GM20431 (cell line): ENCODE measurements around the gene MTARC2.
"Not testable (repeated sequence)": the region's sequence is repeated elsewhere in the genome, so short reads cannot be mapped to it uniquely, and the experiment has no call there.

Source experiments
- in situ Hi-C: fragments of 300-500 bp; cut with MseI, MboI; formaldehyde crosslinking; loops from one replicate; pipeline ENCODE4 v1.15.0; 2020; ENCODE audit warnings: low sequenced_read_pairs; ENCODE audit not compliant: unreplicated experiment

Gene MTARC2

GRCh38 chr1:220730486-220730885 lies 17.6 kb upstream of the MTARC2 start:
- in situ Hi-C loops = no loop called here

- in situ Hi-C loops = no loop called here
Observed at GRCh38 chr1:220732137-220732536, 16.0 kb upstream of the MTARC2 start.

GRCh38 chr1:220732621-220733020 lies 15.5 kb upstream of the MTARC2 start:
- in situ Hi-C loops = no loop called here

- in situ Hi-C loops = no loop called here
Observed at GRCh38 chr1:220733086-220733601, 15.0 kb upstream of the MTARC2 start.

GRCh38 chr1:220734571-220735326 lies 13.4 kb upstream of the MTARC2 start:
- in situ Hi-C loops = no loop called here

GRCh38 chr1:220736283-220736682 lies 11.8 kb upstream of the MTARC2 start:
- in situ Hi-C loops = not testable (repeated sequence)

GRCh38 chr1:220741349-220741748 lies 6.8 kb upstream of the MTARC2 start:
- in situ Hi-C loops = no loop called here

GRCh38 chr1:220741825-220742224 lies 6.3 kb upstream of the MTARC2 start:
- in situ Hi-C loops = no loop called here

GRCh38 chr1:220742520-220742919 lies 5.6 kb upstream of the MTARC2 start:
- in situ Hi-C loops = no loop called here

GRCh38 chr1:220746851-220747250 lies 1.3 kb upstream of the MTARC2 start:
- in situ Hi-C loops = no loop called here

- in situ Hi-C loops = no loop called here
Observed at GRCh38 chr1:220747437-220748088, 559 bp upstream of the MTARC2 start.

- in situ Hi-C loops = no loop called here
Observed at GRCh38 chr1:220748936-220749335, 814 bp downstream of the MTARC2 start.

- in situ Hi-C loops = no loop called here
Observed at GRCh38 chr1:220750131-220750515, 2.0 kb downstream of the MTARC2 start.

GRCh38 chr1:220751111-220751510 lies 3.0 kb downstream of the MTARC2 start:
- in situ Hi-C loops = no loop called here

- in situ Hi-C loops = no loop called here
Observed at GRCh38 chr1:220754212-220754917, 6.2 kb downstream of the MTARC2 start.

GRCh38 chr1:220754918-220755295 lies 6.8 kb downstream of the MTARC2 start:
- in situ Hi-C loops = no loop called here

GRCh38 chr1:220755309-220755708 lies 7.2 kb downstream of the MTARC2 start:
- in situ Hi-C loops = no loop called here

GRCh38 chr1:220757441-220757840 lies 9.3 kb downstream of the MTARC2 start:
- in situ Hi-C loops = no loop called here

- in situ Hi-C loops = no loop called here
Observed at GRCh38 chr1:220759147-220759546, 11.0 kb downstream of the MTARC2 start.

- in situ Hi-C loops = no loop called here
Observed at GRCh38 chr1:220761688-220762427, 13.7 kb downstream of the MTARC2 start.
